BJ (cell line): ENCODE results near the gene STRIP1. TPM values are rescaled to one million over a fixed set of nuclear protein-coding genes. Genes with fewer than 3 reads are reported as not detected.

Experiments used
- CTCF ChIA-PET: fragments of 350-600 bp; formaldehyde crosslinking; extraction: SDS; loops from one replicate; lab custom pipeline; 2021; ENCODE audit warnings: antibody characterized with exemption, inconsistent platforms; lab: Yijun Ruan, JAX
- POLR2A ChIA-PET: fragments of 300-600 bp; sonication (Branson Sonifier 250); formaldehyde crosslinking; extraction: SDS; loops from one replicate; lab custom pipeline; 2021; ENCODE audit warnings: antibody characterized with exemption; lab: Charles Lee
- DNase-seq: peaks from one replicate; pipeline ENCODE4 v3.0.0-alpha.2; 2011; ENCODE audit warnings: low read depth
- H3K27me3 ChIP-seq: 2 replicates; pipeline ENCODE4 v1.6.0; 2011; ENCODE audit warnings: low read length; ENCODE audit not compliant: control insufficient read depth, insufficient read depth
- H3K36me3 ChIP-seq: 2 replicates; pipeline ENCODE4 v1.5.1; 2011; ENCODE audit warnings: low read length; ENCODE audit not compliant: control insufficient read depth, insufficient read depth
- H3K4me3 ChIP-seq: 2 replicates; pipeline ENCODE4 v1.5.1; 2011; ENCODE audit warnings: low read depth, mild to moderate bottlenecking, control low read depth, low read length
- polyA plus RNA-seq: library from polyadenylated mRNA; depleted of rRNA; stranded (reverse); fragments of >200 nt; gene quantifications from 2 replicates; pipeline ENCODE4 v1.2.3, GENCODE V29; 2011
- TF ChIP-seq, protein P1 (sequence below): IDR thresholded peaks from 2 replicates; pipeline ENCODE4 v1.5.1; 2011; ENCODE audit warnings: low read depth, mild to moderate bottlenecking, control low read depth, inconsistent platforms, low read length, moderate library complexity; ENCODE audit not compliant: insufficient read depth

The STRIP1 gene
- polyA plus RNA-seq, 1 experiment: 46.2 TPM

DNA sequence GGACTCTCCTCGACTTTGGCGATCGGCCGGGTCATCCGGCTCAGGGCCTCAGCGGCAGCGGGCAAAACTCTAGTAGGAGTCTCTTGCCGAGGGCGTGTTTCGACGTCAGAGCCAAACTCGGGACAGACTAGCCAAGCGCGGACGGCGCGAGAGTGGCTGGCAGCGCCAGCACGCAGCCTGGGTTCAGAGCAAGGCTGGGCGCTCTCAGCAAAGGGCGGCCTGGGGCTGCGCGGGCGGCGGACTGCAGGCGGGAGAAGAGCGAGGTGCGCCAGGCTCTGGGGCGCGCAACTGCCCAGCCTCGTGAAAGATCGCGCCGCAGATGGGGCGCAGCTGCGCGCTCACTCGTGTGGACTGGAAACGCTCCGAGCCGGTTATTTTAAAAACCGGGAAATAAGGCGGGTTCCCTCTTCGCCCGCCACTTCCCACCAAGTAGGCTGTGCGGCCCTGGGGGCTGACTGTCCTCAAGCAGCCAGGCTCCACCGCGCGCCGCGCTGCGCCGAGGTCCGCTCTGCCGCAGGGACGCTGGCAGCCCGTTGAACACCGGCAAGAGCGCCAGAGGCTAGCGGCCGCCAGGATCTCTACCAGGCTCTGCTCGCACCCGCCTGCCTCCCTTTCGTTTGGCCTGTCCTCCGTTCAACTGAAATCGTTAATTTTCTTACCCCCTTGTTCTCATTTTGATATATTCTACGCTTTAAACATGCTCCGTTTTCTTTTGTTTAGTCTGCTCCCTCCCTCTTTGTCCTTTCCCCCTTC lies 33.6 kb downstream of the STRIP1 start:
- CTCF ChIA-PET: interaction anchor here (1.2 to 6.3 kb wide), 6 partner anchors 8 to 49 kb away, joined by 3 to 48 read pairs (median 6); no protein-coding TSS in a partner anchor

DNA sequence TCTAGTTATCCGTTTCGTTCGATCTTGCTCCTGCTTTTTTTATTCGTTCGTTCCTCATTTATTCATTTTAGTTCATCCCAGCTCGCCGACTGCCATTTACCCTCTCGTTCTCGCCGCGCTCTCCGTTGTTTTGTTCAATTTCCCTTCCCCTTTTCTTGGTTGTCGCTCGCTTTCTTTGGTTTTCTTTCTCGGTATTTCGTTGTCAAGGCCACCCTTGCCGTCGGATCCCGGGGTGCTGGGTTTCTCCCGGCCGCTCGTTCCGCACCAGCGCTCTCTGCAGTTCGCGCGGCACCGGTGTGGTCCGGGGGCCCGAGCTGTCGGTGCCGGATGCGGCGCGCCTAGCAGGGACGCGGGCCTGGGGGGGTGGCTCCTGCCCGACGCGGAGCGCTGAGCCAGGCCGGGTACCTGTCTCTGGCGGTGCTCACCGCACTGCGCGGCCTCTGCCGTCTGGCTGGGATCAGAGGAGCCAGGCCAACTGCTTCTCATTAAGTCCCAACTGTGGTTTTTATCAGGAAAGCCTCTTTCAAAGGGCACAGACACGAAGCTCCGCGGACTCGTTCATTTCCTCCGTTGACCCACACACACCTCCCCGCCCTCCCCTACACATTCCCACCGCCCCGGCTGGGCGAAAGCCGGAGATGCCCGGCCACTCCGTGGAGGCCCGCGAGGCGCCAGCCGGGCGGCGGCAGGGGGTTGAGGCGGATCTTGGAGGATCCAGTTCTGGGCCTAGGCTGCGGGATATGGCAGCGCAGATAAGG lies 34.4 kb downstream of the STRIP1 start:
- peak overlapping the region; percentile 43 for H3K4me3 ChIP-seq
- TF ChIP-seq, protein P1, sequence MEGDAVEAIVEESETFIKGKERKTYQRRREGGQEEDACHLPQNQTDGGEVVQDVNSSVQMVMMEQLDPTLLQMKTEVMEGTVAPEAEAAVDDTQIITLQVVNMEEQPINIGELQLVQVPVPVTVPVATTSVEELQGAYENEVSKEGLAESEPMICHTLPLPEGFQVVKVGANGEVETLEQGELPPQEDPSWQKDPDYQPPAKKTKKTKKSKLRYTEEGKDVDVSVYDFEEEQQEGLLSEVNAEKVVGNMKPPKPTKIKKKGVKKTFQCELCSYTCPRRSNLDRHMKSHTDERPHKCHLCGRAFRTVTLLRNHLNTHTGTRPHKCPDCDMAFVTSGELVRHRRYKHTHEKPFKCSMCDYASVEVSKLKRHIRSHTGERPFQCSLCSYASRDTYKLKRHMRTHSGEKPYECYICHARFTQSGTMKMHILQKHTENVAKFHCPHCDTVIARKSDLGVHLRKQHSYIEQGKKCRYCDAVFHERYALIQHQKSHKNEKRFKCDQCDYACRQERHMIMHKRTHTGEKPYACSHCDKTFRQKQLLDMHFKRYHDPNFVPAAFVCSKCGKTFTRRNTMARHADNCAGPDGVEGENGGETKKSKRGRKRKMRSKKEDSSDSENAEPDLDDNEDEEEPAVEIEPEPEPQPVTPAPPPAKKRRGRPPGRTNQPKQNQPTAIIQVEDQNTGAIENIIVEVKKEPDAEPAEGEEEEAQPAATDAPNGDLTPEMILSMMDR: no peak
- ChIA-PET POLR2A (no interaction called here), CTCF (interaction anchor here (1.2 to 6.3 kb wide), 6 partner anchors 9 to 48 kb away, joined by 3 to 48 read pairs (median 5); no protein-coding TSS in a partner anchor)
- H3K36me3 ChIP-seq: 0 out of 2 replicates have a peak, but pooled peaks cover 1% of the 10 kb centered on the region
- DNase-seq: no peak
- H3K27me3 ChIP-seq: peaks cover 25% of the 10 kb centered on the region

More for the DNA sequence above, 33.6 kb downstream of the STRIP1 start:
- H3K27me3 ChIP-seq: peaks cover 23% of the 10 kb centered on the region
- peak overlapping the region; percentile 43 for H3K4me3 ChIP-seq
- H3K36me3 ChIP-seq: 0 out of 2 replicates have a peak, but pooled peaks cover 1% of the 10 kb centered on the region
- no peak for DNase-seq
- TF ChIP-seq, protein P1: no peak
- POLR2A ChIA-PET: no interaction called here

DNA sequence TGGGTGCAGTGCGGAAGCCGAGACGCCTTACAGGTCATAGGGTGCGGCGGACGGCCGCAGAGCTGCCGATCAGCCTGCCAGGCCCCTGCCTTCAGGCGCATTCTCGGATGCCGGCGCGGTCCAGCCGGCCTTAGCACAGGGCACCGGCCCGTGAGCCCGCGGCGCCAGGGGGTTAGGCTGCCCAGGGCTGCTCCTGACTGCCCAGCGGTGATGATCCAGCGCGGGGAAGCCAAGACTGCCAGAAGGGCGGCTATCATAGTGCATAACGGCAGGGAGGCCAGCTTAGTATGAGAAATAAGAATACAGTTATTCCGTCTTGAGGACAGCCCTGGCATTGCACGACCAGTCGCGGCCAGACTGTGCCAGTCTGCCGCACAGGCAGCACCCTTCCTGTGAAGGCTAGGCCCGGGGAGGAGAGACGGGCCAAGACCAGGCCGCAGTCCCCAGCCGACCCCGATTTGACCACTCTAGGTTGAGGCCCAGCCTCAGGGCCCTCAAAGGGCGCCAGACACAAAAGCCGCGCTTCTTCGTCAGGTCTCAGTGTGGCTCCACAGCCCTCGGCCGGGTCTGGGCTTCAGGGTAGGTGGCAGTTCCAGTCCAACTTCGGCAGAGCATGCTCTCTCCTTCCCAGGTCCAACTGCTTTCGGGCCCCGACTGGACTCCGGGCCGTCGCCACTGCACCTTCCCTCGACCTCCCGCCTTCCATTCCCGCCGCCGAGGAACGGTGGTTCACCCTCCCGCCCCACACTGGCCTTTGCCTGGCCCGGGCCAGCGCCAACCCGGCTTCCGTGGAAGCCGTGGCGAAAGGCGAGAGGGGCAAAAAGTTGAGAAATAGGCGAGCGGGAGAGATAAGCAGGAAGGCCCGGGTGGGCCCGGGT lies 35.2 kb downstream of the STRIP1 start:
- ChIA-PET CTCF (interaction anchor here (1.2 to 6.3 kb wide), 6 partner anchors 10 to 47 kb away, joined by 3 to 48 read pairs (median 5); no protein-coding TSS in a partner anchor), POLR2A (no interaction called here)
- Histone ChIP-seq H3K4me3 (peak overlapping the region; percentile 43), H3K27me3 (peaks cover 27% of the 10 kb centered on the region), H3K36me3 (0 out of 2 replicates have a peak, but pooled peaks cover 1% of the 10 kb centered on the region)
- DNase-seq: no peak
- TF ChIP-seq, protein P1: no peak

DNA sequence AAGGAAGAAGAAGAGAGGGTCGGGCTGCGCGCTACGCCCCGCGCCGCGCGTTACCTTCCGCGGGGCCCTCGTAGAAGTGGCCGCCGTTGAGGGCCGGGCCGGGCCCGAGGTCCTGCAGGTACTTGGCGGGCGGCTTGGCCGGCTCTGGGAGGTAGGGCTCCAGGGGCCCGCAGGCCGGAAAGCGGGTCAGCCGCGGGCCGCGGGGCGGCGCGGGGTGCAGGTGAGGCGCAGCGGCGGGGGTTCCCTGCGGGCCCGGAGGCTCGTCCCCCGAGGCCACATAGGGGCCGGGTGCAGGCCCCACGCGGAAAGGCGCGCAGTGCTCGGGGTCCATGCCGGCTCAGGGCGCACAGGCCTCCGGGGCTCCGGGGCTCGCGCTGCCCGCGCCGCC lies 35.9 kb downstream of the STRIP1 start:
- 0 out of 2 replicates have a peak, but pooled peaks cover 1% of the 10 kb centered on the region for H3K36me3 ChIP-seq
- ChIA-PET CTCF (interaction anchor here (1.3 to 3.1 kb wide), 5 partner anchors 12 to 36 kb away, joined by 3 to 19 read pairs (median 6); no protein-coding TSS in a partner anchor), POLR2A (no interaction called here)
- H3K4me3 ChIP-seq: peak overlapping the region; percentile 43
- DNase-seq: no peak
- peaks cover 27% of the 10 kb centered on the region for H3K27me3 ChIP-seq
- TF ChIP-seq, protein P1: no peak
